CD4-positive, alpha-beta memory T cell (primary cell): ENCODE measurements around the gene STYXL1. TPM values are rescaled to one million over a fixed set of nuclear protein-coding genes. Genes with fewer than 3 reads are reported as not detected.
A peak's percentile ranks its signal among the peaks of the same experiment; 100 is the strongest.

Experiments used
- CTCF ChIA-PET: fragments of 350-600 bp; sonication (Branson Sonifier 250); formaldehyde crosslinking; loops from one replicate; lab custom pipeline; 2021; ENCODE audit warnings: inconsistent platforms; ENCODE audit not compliant: partially characterized antibody; lab: Charles Lee
- POLR2A ChIA-PET: fragments of 350-600 bp; sonication (Branson Sonifier 250); formaldehyde crosslinking; loops from one replicate; lab custom pipeline; 2021; ENCODE audit not compliant: partially characterized antibody; lab: Charles Lee
- DNase-seq, 5 donors: peaks; one replicate each; pipeline versions ENCODE4 v3.0.0 to v3.0.0-alpha.2; 2020 to 2022; ENCODE audit warnings: mixed read lengths in 1 of 5
- H3K27ac ChIP-seq: one replicate; pipeline ENCODE4 v1.7.0; 2013; ENCODE audit warnings: low read depth, low read length
- H3K27me3 ChIP-seq: 2 replicates; pipeline ENCODE4 v1.7.0; 2013; ENCODE audit warnings: mild to moderate bottlenecking, low read length, moderate library complexity; ENCODE audit not compliant: insufficient read depth
- H3K36me3 ChIP-seq: 2 replicates; pipeline ENCODE4 v1.7.0; 2013; ENCODE audit warnings: mild to moderate bottlenecking, low read length, moderate library complexity; ENCODE audit not compliant: insufficient read depth
- H3K4me1 ChIP-seq: 2 replicates; pipeline ENCODE4 v1.7.0; 2013; ENCODE audit warnings: mild to moderate bottlenecking, low read length, moderate library complexity; ENCODE audit not compliant: insufficient read depth
- H3K4me3 ChIP-seq, 2 donors: one replicate each; pipeline ENCODE4 v1.7.0; 2013; ENCODE audit warnings: low read length in 2 of 2, mild to moderate bottlenecking in 1 of 2
- H3K9me3 ChIP-seq, 2 donors: one replicate each; pipeline ENCODE4 v1.7.0; 2013; ENCODE audit warnings: low read length in 2 of 2, control low read depth in 1 of 2; ENCODE audit not compliant: control insufficient read depth in 1 of 2
- H3K27ac Mint-ChIP-seq, 7 donors: one replicate each; pipeline ENCODE4 v1.8.0; 2020 to 2021; ENCODE audit warnings: mixed read lengths in 7 of 7, mild to moderate bottlenecking in 6 of 7, inconsistent platforms in 3 of 7, moderate library complexity in 3 of 7
- H3K27me3 Mint-ChIP-seq, 2 donors: one replicate each; pipeline ENCODE4 v1.8.0; 2020 to 2021; ENCODE audit warnings: mixed read lengths in 2 of 2
- H3K36me3 Mint-ChIP-seq, 2 donors: one replicate each; pipeline ENCODE4 v1.8.0; 2020 to 2021; ENCODE audit warnings: mixed read lengths in 2 of 2, inconsistent platforms in 1 of 2, mild to moderate bottlenecking in 1 of 2
- H3K4me1 Mint-ChIP-seq, 4 donors: one replicate each; pipeline ENCODE4 v1.8.0; 2020 to 2021; ENCODE audit warnings: mixed read lengths in 4 of 4, mild to moderate bottlenecking in 1 of 4
- H3K4me3 Mint-ChIP-seq, 8 donors: one replicate each; pipeline ENCODE4 v1.8.0; 2020 to 2021; ENCODE audit warnings: mixed read lengths in 8 of 8, mild to moderate bottlenecking in 7 of 8, moderate library complexity in 6 of 8, inconsistent platforms in 3 of 8
- H3K9me3 Mint-ChIP-seq, 8 donors: one replicate each; pipeline ENCODE4 v1.8.0; 2020 to 2021; ENCODE audit warnings: mixed read lengths in 8 of 8, mild to moderate bottlenecking in 5 of 8, inconsistent platforms in 3 of 8, moderate library complexity in 1 of 8
- intact Hi-C: fragments of 100-400 bp; cut with micrococcal nuclease; formaldehyde crosslinking; loops from one replicate; pipeline ENCODE4 v1.15.1; 2023
- polyA plus RNA-seq, 2 donors: library from polyadenylated mRNA; unstranded; fragments of 300-500 nt; fragmentation: Illumina TruSeq; gene quantifications; one replicate each; pipeline ENCODE4 v1.2.3, GENCODE V29; 2021
- total RNA-seq, 2 experiments: library from RNA; stranded (reverse); gene quantifications; one replicate each; pipeline ENCODE4 v1.2.3, GENCODE V29; 2021

Gene STYXL1
- total and polyA plus RNA-seq, 4 experiments from 2014 or later: 18.9 to 71.0 (median 33.7) TPM

GRCh38 chr7:75994388-75995051 is 53.3 kb downstream of the STYXL1 start, which contains the start of gene TMEM120A:
Gene TMEM120A, minus strand, starts transcription at chr7:75994595. Its CDS starts 25 bp downstream, at chr7:75994570.
- no peaks in the 10 kb centered on the region for H3K27me3 Mint-ChIP-seq

GRCh38 chr7:75993689-75994387 is 54.0 kb downstream of the STYXL1 start:
- peak overlapping the region; percentile 62 for H3K27ac ChIP-seq
- POLR2A ChIA-PET: interaction anchor here (0.9 to 3.2 kb wide), 10 partner anchors 9 to 921 kb away, joined by 3 to 23 read pairs (median 3); partner anchors contain the start of genes MDH2, POR, RHBDD2 and STYXL1
- Mint-ChIP-seq H3K36me3 (peaks cover 0 to 2% of the 10 kb centered on the region in 2 donors), H3K27me3 (no peaks in the 10 kb centered on the region), H3K9me3 (peaks cover 0 to 2% (median 0%) of the 10 kb centered on the region in 8 donors), H3K27ac (peak overlapping the region in 4 of 7 donors; percentile 15 to 81 (median 44)), H3K4me1 (peaks cover 17 to 46% (median 29%) of the 10 kb centered on the region in 4 donors), H3K4me3 (peak overlapping the region; percentile 66 to 82 (median 74))
- no peaks in the 10 kb centered on the region for H3K27me3 ChIP-seq
- H3K9me3 ChIP-seq: no peaks in the 10 kb centered on the region
- DNase-seq: peak in 2 of 5 donors; percentile 16 to 47
- CTCF ChIA-PET: interaction anchor here (1.0 to 1.6 kb wide), 3 partner anchors 18 to 128 kb away, joined by 3 to 5 read pairs (median 4); no protein-coding TSS in a partner anchor
- peaks cover 26% of the 10 kb centered on the region for H3K4me1 ChIP-seq
- peak overlapping the region; percentile 17 to 92 for H3K4me3 ChIP-seq
- intact Hi-C loops: loop anchor here (1.0 to 2.0 kb wide), 4 partner anchors 15 to 128 kb away; partner anchors contain the start of gene POR
- H3K36me3 ChIP-seq: no peaks in the 10 kb centered on the region

More at GRCh38 chr7:75994388-75995051, 53.3 kb downstream of the STYXL1 start, which contains the start of gene TMEM120A:
- Mint-ChIP-seq H3K4me3 (peak within 1 kb of the TSS; percentile 66 to 82 (median 78)), H3K27ac (peak within 1 kb of the TSS in 4 of 7 donors; percentile 15 to 81 (median 44)), H3K4me1 (peaks cover 17 to 45% (median 29%) of the 10 kb centered on the region in 4 donors), H3K9me3 (peaks cover 0 to 2% (median 0%) of the 10 kb centered on the region in 8 donors), H3K36me3 (peaks cover 0 to 2% of the 10 kb centered on the region in 2 donors)
- Histone ChIP-seq H3K4me3 (peak within 1 kb of the TSS; percentile 28 to 92), H3K27ac (peak within 1 kb of the TSS; percentile 62), H3K36me3 (no peaks in the 10 kb centered on the region), H3K9me3 (no peaks in the 10 kb centered on the region), H3K27me3 (no peaks in the 10 kb centered on the region), H3K4me1 (peaks cover 26% of the 10 kb centered on the region)
- intact Hi-C loops: loop anchor here (1.0 to 2.0 kb wide), 4 partner anchors 15 to 128 kb away; partner anchors contain the start of gene POR
- POLR2A ChIA-PET: interaction anchor here (0.7 to 3.2 kb wide), 11 partner anchors 10 to 921 kb away, joined by 3 to 23 read pairs (median 3); partner anchors contain the start of genes MDH2, POR, RHBDD2 and STYXL1
- DNase-seq: peak; percentile 90 to 93 (median 91)
- CTCF ChIA-PET: interaction anchor here (1.0 kb wide), 1 partner anchor 129 kb away, joined by 3 read pairs; no protein-coding TSS in a partner anchor

GRCh38 chr7:75992083-75992755 is 55.6 kb downstream of the STYXL1 start:
- ChIA-PET POLR2A (interaction anchor here (3.2 kb wide), 1 partner anchor 78 kb away, joined by 23 read pairs; the partner anchor contains the start of gene POR), CTCF (interaction anchor here (1.4 to 1.5 kb wide), 2 partner anchors 20 to 28 kb away, joined by 4 to 5 read pairs; no protein-coding TSS in a partner anchor)
- Mint-ChIP-seq H3K36me3 (peaks cover 2 to 4% of the 10 kb centered on the region in 2 donors), H3K27ac (peak overlapping the region in 1 of 7 donors; percentile 81), H3K4me3 (peak overlapping the region in 1 of 8 donors; percentile 73), H3K27me3 (no peaks in the 10 kb centered on the region), H3K9me3 (peaks cover 0 to 2% (median 0%) of the 10 kb centered on the region in 8 donors), H3K4me1 (peaks cover 10 to 40% (median 19%) of the 10 kb centered on the region in 4 donors)
- peaks cover under 1% of the 10 kb centered on the region for H3K36me3 ChIP-seq
- H3K27me3 ChIP-seq: no peaks in the 10 kb centered on the region
- H3K27ac ChIP-seq: no peak overlapping the region
- no peak overlapping the region for H3K4me3 ChIP-seq
- H3K9me3 ChIP-seq: no peaks in the 10 kb centered on the region
- no peak for DNase-seq
- intact Hi-C loops: no loop called here
- peaks cover 22% of the 10 kb centered on the region for H3K4me1 ChIP-seq

- Histone ChIP-seq H3K4me1 (peaks cover 16% of the 10 kb centered on the region), H3K4me3 (no peak overlapping the region), H3K27me3 (no peaks in the 10 kb centered on the region), H3K9me3 (no peaks in the 10 kb centered on the region), H3K27ac (no peak overlapping the region), H3K36me3 (peaks cover 6% of the 10 kb centered on the region)
- H3K4me1 Mint-ChIP-seq: peaks cover 7 to 33% (median 14%) of the 10 kb centered on the region in 4 donors
- no peak for DNase-seq
- no peak overlapping the region for H3K27ac Mint-ChIP-seq
- ChIA-PET POLR2A (no interaction called here), CTCF (interaction anchor here (1.5 kb wide), 1 partner anchor 29 kb away, joined by 4 read pairs; no protein-coding TSS in a partner anchor)
- no peaks in the 10 kb centered on the region for H3K27me3 Mint-ChIP-seq
- intact Hi-C loops: no loop called here
- H3K9me3 Mint-ChIP-seq: peaks cover 0 to 2% (median 0%) of the 10 kb centered on the region in 8 donors
- H3K36me3 Mint-ChIP-seq: peaks cover 3 to 10% of the 10 kb centered on the region in 2 donors
- peak overlapping the region in 1 of 8 donors; percentile 59 for H3K4me3 Mint-ChIP-seq
These were observed 56.2 kb downstream of the STYXL1 start for GRCh38 chr7:75991531-75992082.

DNA sequence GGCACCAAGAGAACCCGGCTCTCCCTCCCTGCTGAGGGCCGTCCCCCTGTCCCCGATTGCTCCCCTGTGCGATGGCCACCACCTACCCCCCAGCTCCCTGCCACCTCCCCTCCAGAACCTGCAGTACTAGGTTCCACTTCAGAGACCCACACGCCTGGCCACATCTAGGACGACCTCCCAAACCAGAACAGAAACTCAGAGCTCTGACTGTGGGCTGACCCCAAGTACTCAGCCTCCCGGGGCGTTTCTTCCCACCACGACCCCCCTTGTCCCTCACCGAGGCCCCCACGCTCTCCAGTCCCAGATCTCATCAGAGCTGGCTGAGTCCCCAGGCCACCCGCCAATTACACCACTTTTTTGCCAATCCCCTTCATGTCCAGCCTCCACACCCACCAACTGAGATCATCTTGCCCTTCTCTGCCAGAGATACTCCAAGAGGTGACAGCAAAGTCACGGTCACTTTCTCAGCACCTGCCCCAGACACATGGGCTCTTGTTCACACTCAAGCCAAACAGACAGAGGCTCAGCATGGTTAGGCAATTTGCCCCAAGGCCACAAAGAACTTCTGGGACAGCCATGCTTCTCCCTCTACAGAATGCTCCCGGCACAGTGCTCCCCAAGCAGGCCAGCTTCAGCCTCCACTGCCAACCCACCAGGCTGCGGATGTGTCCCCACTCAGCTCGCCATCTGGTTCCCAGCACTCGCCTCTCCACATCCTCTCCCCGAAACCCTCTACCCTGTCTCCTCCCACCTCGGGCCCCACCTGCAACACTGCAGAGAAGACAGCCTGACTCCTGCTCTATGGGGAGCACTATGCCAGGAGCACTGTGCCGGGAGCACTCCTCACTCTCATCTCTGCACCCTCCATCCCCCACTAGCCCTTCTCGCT is 58.1 kb downstream of the STYXL1 start:
- peak overlapping the region in 1 of 8 donors; percentile 43 for H3K4me3 Mint-ChIP-seq
- intact Hi-C loops: no loop called here
- Histone ChIP-seq H3K4me3 (no peak overlapping the region), H3K36me3 (peaks cover 8% of the 10 kb centered on the region), H3K27ac (no peak overlapping the region), H3K27me3 (no peaks in the 10 kb centered on the region), H3K4me1 (peaks cover 9% of the 10 kb centered on the region), H3K9me3 (no peaks in the 10 kb centered on the region)
- ChIA-PET POLR2A (interaction anchor here (0.5 kb wide), 1 partner anchor 14 kb away, joined by 3 read pairs; no protein-coding TSS in a partner anchor), CTCF (no interaction called here)
- no peaks in the 10 kb centered on the region for H3K27me3 Mint-ChIP-seq
- peaks cover 4 to 24% (median 10%) of the 10 kb centered on the region in 4 donors for H3K4me1 Mint-ChIP-seq
- no peak for DNase-seq
- H3K27ac Mint-ChIP-seq: peak overlapping the region in 4 of 7 donors; percentile 57 to 90 (median 66)
- no peaks in the 10 kb centered on the region for H3K9me3 Mint-ChIP-seq
- H3K36me3 Mint-ChIP-seq: peaks cover 3 to 15% of the 10 kb centered on the region in 2 donors
